HEK293 (cell line): ENCODE results near the gene PCBP3.

Experiments used
- KLF16 ChIP-seq: fragments of 450-650 bp; formaldehyde crosslinking; IDR thresholded peaks from 2 replicates; pipeline ENCODE4 v1.5.1; 2017; ENCODE audit warnings: missing biosample characterization, missing genetic modification characterization
- ZBTB17 ChIP-seq: fragments of 450-650 bp; formaldehyde crosslinking; IDR thresholded peaks from 2 replicates; pipeline ENCODE4 v1.5.1; 2016; ENCODE audit warnings: missing biosample characterization, missing genetic modification characterization
- ZFP69B ChIP-seq: fragments of 450-650 bp; formaldehyde crosslinking; IDR thresholded peaks from 2 replicates; pipeline ENCODE4 v1.5.1; 2016; ENCODE audit warnings: missing biosample characterization, missing genetic modification characterization
- ZNF140 ChIP-seq: fragments of 450-650 bp; formaldehyde crosslinking; IDR thresholded peaks from 2 replicates; pipeline ENCODE4 v1.5.1; 2016; ENCODE audit warnings: missing biosample characterization, missing genetic modification characterization
- ZNF239 ChIP-seq: fragments of 450-650 bp; formaldehyde crosslinking; IDR thresholded peaks from 2 replicates; pipeline ENCODE4 v1.5.1; 2016; ENCODE audit warnings: missing biosample characterization, missing genetic modification characterization
- ZNF704 ChIP-seq: fragments of 450-650 bp; formaldehyde crosslinking; IDR thresholded peaks from 2 replicates; pipeline ENCODE4 v1.5.1; 2016; ENCODE audit warnings: missing biosample characterization, missing genetic modification characterization
- TF ChIP-seq, protein P1 (sequence below): fragments of 450-650 bp; formaldehyde crosslinking; IDR thresholded peaks from 2 replicates; pipeline ENCODE4 v1.5.1; 2016; ENCODE audit warnings: missing biosample characterization, missing genetic modification characterization
- TF ChIP-seq, protein P2 (sequence below): sonication (generic); formaldehyde crosslinking; IDR thresholded peaks from 2 replicates; pipeline ENCODE4 v1.8.1; 2022; ENCODE audit warnings: mild to moderate bottlenecking, moderate library complexity, missing genetic modification reagents
- TF ChIP-seq, protein P3 (sequence below): fragments of 450-650 bp; formaldehyde crosslinking; IDR thresholded peaks from 2 replicates; pipeline ENCODE4 v1.5.1; 2017; ENCODE audit warnings: missing biosample characterization, missing genetic modification characterization

- TF ChIP-seq, protein P1, sequence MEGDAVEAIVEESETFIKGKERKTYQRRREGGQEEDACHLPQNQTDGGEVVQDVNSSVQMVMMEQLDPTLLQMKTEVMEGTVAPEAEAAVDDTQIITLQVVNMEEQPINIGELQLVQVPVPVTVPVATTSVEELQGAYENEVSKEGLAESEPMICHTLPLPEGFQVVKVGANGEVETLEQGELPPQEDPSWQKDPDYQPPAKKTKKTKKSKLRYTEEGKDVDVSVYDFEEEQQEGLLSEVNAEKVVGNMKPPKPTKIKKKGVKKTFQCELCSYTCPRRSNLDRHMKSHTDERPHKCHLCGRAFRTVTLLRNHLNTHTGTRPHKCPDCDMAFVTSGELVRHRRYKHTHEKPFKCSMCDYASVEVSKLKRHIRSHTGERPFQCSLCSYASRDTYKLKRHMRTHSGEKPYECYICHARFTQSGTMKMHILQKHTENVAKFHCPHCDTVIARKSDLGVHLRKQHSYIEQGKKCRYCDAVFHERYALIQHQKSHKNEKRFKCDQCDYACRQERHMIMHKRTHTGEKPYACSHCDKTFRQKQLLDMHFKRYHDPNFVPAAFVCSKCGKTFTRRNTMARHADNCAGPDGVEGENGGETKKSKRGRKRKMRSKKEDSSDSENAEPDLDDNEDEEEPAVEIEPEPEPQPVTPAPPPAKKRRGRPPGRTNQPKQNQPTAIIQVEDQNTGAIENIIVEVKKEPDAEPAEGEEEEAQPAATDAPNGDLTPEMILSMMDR (tag by site-specific recombination): 0 out of 2 replicates have a peak, but pooled peaks have one; percentile 11
- no peak for TF ChIP-seq ZNF140 (tag by site-specific recombination)
- no peak for TF ChIP-seq ZFP69B (tag by site-specific recombination)
- no peak for TF ChIP-seq ZNF704 (tag by site-specific recombination)
- no peak for TF ChIP-seq KLF16
- no peak for TF ChIP-seq ZNF239 (tag by site-specific recombination)
- TF ChIP-seq, protein P2, sequence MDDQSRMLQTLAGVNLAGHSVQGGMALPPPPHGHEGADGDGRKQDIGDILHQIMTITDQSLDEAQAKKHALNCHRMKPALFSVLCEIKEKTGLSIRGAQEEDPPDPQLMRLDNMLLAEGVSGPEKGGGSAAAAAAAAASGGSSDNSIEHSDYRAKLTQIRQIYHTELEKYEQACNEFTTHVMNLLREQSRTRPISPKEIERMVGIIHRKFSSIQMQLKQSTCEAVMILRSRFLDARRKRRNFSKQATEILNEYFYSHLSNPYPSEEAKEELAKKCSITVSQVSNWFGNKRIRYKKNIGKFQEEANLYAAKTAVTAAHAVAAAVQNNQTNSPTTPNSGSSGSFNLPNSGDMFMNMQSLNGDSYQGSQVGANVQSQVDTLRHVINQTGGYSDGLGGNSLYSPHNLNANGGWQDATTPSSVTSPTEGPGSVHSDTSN (CRISPR knock-in tag): no peak
- no peak for TF ChIP-seq ZBTB17
- TF ChIP-seq, protein P3, sequence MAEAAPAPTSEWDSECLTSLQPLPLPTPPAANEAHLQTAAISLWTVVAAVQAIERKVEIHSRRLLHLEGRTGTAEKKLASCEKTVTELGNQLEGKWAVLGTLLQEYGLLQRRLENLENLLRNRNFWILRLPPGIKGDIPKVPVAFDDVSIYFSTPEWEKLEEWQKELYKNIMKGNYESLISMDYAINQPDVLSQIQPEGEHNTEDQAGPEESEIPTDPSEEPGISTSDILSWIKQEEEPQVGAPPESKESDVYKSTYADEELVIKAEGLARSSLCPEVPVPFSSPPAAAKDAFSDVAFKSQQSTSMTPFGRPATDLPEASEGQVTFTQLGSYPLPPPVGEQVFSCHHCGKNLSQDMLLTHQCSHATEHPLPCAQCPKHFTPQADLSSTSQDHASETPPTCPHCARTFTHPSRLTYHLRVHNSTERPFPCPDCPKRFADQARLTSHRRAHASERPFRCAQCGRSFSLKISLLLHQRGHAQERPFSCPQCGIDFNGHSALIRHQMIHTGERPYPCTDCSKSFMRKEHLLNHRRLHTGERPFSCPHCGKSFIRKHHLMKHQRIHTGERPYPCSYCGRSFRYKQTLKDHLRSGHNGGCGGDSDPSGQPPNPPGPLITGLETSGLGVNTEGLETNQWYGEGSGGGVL (tag by site-specific recombination): peak; percentile 76
Measured at GRCh38 chr21:45706299-45706698, 62.8 kb downstream of the PCBP3 start.
